ENCODE results near the gene SERINC5. TPM values are rescaled to one million over a fixed set of nuclear protein-coding genes. Genes with fewer than 3 reads are reported as not detected.

Gene SERINC5
- total RNA-seq, 1 experiment from 2014 or later, result 128 TPM

- TF ChIP-seq USF2 (CRISPR knock-in tag; IDR thresholded peaks at IDR 0.05) (no peak), CTCF (IDR thresholded peaks at IDR 0.05) (no peak)
These were observed 9.7 kb downstream of the SERINC5 start (continued) for GRCh38 chr5:80246001-80246758.

GRCh38 chr5:80243567-80243966, 12.3 kb downstream of the SERINC5 start:
- ATAC-seq, result no peak
- CTCF ChIA-PET, result no interaction called here
- no peak overlapping the region for H3K4me3 Mint-ChIP-seq
- H3K27me3 Mint-ChIP-seq (ENCODE audit: low read depth), result no peaks in the 10 kb centered on the region; the same call in 1 of the 2 replicates
- H3K27ac Mint-ChIP-seq, result no peak overlapping the region
- peaks cover 40% of the 10 kb centered on the region for H3K36me3 Mint-ChIP-seq
- H3K4me1 Mint-ChIP-seq, result peaks cover 67% of the 10 kb centered on the region
- no peak for DNase-seq (ENCODE audit: low spot score)
- POLR2A ChIA-PET, result no interaction called here
- peaks cover 21% of the 10 kb centered on the region for H3K9me3 Mint-ChIP-seq
- peak; percentile 45; the same call in 1 of the 2 replicates for TF ChIP-seq HMGA2 (CRISPR knock-in tag; IDR thresholded peaks at IDR 0.05)
- TF ChIP-seq PREB (CRISPR knock-in tag; IDR thresholded peaks at IDR 0.05; ENCODE audit: borderline replicate concordance), result no peak

GRCh38 chr5:80242849-80243248, 13.0 kb downstream of the SERINC5 start:
- no peak for TF ChIP-seq HMGXB4 (CRISPR knock-in tag; IDR thresholded peaks at IDR 0.05)
- TF ChIP-seq TEAD4 (CRISPR knock-in tag; IDR thresholded peaks at IDR 0.05), result no peak
- TF ChIP-seq GABPB1 (CRISPR knock-in tag; IDR thresholded peaks at IDR 0.05), result no peak
- no peak for TF ChIP-seq JUN (CRISPR knock-in tag; IDR thresholded peaks at IDR 0.05)
- TF ChIP-seq MYBL2 (CRISPR knock-in tag; IDR thresholded peaks at IDR 0.05), result no peak
- TF ChIP-seq ZNF423 (CRISPR knock-in tag; IDR thresholded peaks at IDR 0.05), result no peak
- H3K4me3 Mint-ChIP-seq, result no peak overlapping the region
- H3K36me3 Mint-ChIP-seq, result peaks cover 36% of the 10 kb centered on the region
- H3K4me1 Mint-ChIP-seq, result peaks cover 67% of the 10 kb centered on the region
- H3K9me3 Mint-ChIP-seq, result peaks cover 21% of the 10 kb centered on the region
- no peak for ATAC-seq
- POLR2A ChIA-PET, result no interaction called here
- DNase-seq (ENCODE audit: low spot score), result no peak
- CTCF ChIA-PET, result no interaction called here
- no peak overlapping the region for H3K27ac Mint-ChIP-seq
- no peaks in the 10 kb centered on the region; the same call in 1 of the 2 replicates for H3K27me3 Mint-ChIP-seq (ENCODE audit: low read depth)

- Mint-ChIP-seq H3K27me3 (ENCODE audit: low read depth) (no peaks in the 10 kb centered on the region; the same call in 1 of the 2 replicates), H3K27ac (peak overlapping the region; percentile 66; the same call in 1 of the 2 replicates), H3K9me3 (peaks cover 21% of the 10 kb centered on the region), H3K4me1 (peaks cover 58% of the 10 kb centered on the region), H3K4me3 (no peak overlapping the region), H3K36me3 (peaks cover 41% of the 10 kb centered on the region)
- no peak for ATAC-seq
- POLR2A ChIA-PET, result no interaction called here
- no peak for DNase-seq (ENCODE audit: low spot score)
- CTCF ChIA-PET, result no interaction called here
- no peak for TF ChIP-seq IRF1 (CRISPR knock-in tag; IDR thresholded peaks at IDR 0.05)
- TF ChIP-seq GRHL2 (CRISPR knock-in tag; IDR thresholded peaks at IDR 0.05; ENCODE audit: insufficient replicate concordance, severe bottlenecking), result no peak
- TF ChIP-seq ZNF263 (CRISPR knock-in tag; IDR thresholded peaks at IDR 0.05; ENCODE audit: low read depth), result no peak
- TF ChIP-seq ERG (CRISPR knock-in tag; IDR thresholded peaks at IDR 0.05), result no peak
- TF ChIP-seq PREB (CRISPR knock-in tag; IDR thresholded peaks at IDR 0.05; ENCODE audit: borderline replicate concordance), result no peak
- no peak for TF ChIP-seq TCF7 (CRISPR knock-in tag; IDR thresholded peaks at IDR 0.05; ENCODE audit: low read depth)
- no peak for TF ChIP-seq ZNF512 (CRISPR knock-in tag; IDR thresholded peaks at IDR 0.05; ENCODE audit: borderline replicate concordance)
- TF ChIP-seq ESRRA (CRISPR knock-in tag; IDR thresholded peaks at IDR 0.05; ENCODE audit: borderline replicate concordance), result no peak
These were observed 15.4 kb downstream of the SERINC5 start for GRCh38 chr5:80240368-80240986.

Measured in WTC11 (cell line).